ENCODE measurements around the gene TPM1.

DNA sequence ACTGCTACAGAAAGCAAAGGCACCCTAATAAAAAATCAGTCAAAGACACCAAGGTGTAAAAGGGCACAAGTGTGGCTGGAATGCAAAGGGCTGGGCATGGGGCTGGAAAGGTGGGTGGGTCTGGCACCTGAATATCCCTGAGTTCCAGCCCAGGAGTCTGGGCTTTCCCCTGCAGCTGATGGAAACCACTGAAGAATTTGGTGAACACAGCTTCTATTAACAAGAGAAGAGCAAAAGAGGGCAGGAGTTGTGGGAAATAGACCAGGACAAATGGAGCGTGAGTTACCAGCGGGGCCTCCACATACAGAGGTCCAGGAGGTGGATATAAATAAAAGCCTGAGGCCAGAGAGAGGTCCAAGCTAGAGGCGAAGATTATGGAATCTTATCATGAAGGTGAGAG lies 45.1 kb upstream of the TPM1 start:
- TF ChIP-seq, protein P1, sequence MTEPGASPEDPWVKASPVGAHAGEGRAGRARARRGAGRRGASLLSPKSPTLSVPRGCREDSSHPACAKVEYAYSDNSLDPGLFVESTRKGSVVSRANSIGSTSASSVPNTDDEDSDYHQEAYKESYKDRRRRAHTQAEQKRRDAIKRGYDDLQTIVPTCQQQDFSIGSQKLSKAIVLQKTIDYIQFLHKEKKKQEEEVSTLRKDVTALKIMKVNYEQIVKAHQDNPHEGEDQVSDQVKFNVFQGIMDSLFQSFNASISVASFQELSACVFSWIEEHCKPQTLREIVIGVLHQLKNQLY (CRISPR knock-in tag; conservative IDR thresholded peaks at IDR 0.05), result no peak
- TF ChIP-seq EHMT2 (IDR thresholded peaks at IDR 0.05), result no peak
- TF ChIP-seq, protein P2, sequence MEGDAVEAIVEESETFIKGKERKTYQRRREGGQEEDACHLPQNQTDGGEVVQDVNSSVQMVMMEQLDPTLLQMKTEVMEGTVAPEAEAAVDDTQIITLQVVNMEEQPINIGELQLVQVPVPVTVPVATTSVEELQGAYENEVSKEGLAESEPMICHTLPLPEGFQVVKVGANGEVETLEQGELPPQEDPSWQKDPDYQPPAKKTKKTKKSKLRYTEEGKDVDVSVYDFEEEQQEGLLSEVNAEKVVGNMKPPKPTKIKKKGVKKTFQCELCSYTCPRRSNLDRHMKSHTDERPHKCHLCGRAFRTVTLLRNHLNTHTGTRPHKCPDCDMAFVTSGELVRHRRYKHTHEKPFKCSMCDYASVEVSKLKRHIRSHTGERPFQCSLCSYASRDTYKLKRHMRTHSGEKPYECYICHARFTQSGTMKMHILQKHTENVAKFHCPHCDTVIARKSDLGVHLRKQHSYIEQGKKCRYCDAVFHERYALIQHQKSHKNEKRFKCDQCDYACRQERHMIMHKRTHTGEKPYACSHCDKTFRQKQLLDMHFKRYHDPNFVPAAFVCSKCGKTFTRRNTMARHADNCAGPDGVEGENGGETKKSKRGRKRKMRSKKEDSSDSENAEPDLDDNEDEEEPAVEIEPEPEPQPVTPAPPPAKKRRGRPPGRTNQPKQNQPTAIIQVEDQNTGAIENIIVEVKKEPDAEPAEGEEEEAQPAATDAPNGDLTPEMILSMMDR (IDR thresholded peaks at IDR 0.05 in 2 of 3, conservative IDR thresholded peaks at IDR 0.05 in 1 of 3; ENCODE audit: insufficient read depth in 2 of 3, low read depth in 1 of 3, low read length in 3 of 3), result no peak
- TF ChIP-seq MTA1 (IDR thresholded peaks at IDR 0.05; ENCODE audit: borderline replicate concordance), result no peak
- no peak for TF ChIP-seq RB1 (IDR thresholded peaks at IDR 0.05; ENCODE audit: low read depth)
